Uterus (tissue), 2 donors: ENCODE measurements around the gene FUT8.

Source experiments
- CTCF ChIP-seq, 4 experiments: fragments of 200-600 bp in 2 of 4; fragments of 450-650 bp in 2 of 4; sonication (generic) in 2 of 4; IDR thresholded peaks; one replicate each; pipeline ENCODE4 v1.5.1; 2016 to 2019; ENCODE audit warnings: antibody characterized with exemption in 4 of 4, mild to moderate bottlenecking in 2 of 4, moderate library complexity in 1 of 4
- POLR2A ChIP-seq, 2 donors: fragments of 450-650 bp; IDR thresholded peaks; one replicate each; pipeline ENCODE4 v1.6.1; 2016; ENCODE audit warnings: antibody characterized with exemption in 2 of 2, mild to moderate bottlenecking in 1 of 2, moderate library complexity in 1 of 2

- TF ChIP-seq CTCF (IDR thresholded peaks at IDR 0.05) (no peak), POLR2A (IDR thresholded peaks at IDR 0.05) (no peak)
Measured at GRCh38 chr14:65431951-65432350, 19.4 kb downstream of the FUT8 start.
